Liver (tissue), 9 donors: Measurements from ENCODE around the gene RAB31. TPM values are rescaled to one million over a fixed set of nuclear protein-coding genes. Genes with fewer than 3 reads are reported as not detected.
"Not testable (repeated sequence)": the region's sequence is repeated elsewhere in the genome, so short reads cannot be mapped to it uniquely, and the experiment has no call there.

Source experiments
- DNase-seq: peaks from one replicate; pipeline ENCODE4 v3.0.0-alpha.2; 2017; ENCODE audit warnings: low spot score
- H3K27ac ChIP-seq, 2 donors: one replicate each; pipeline ENCODE4 v1.7.0; 2013; ENCODE audit warnings: inconsistent platforms in 2 of 2, low read length in 2 of 2, control low read depth in 1 of 2, low read depth in 1 of 2, mild to moderate bottlenecking in 1 of 2
- H3K27me3 ChIP-seq, 4 donors: one replicate each; pipeline versions ENCODE4 v1.6.1 to v1.7.0; 2013; ENCODE audit warnings: low read length in 3 of 4, inconsistent platforms in 1 of 4, mild to moderate bottlenecking in 1 of 4, moderate library complexity in 1 of 4; ENCODE audit not compliant: control insufficient read depth in 4 of 4, insufficient read depth in 4 of 4
- H3K36me3 ChIP-seq, 4 donors: one replicate each; pipeline versions ENCODE4 v1.6.1 to v1.7.0; 2013; ENCODE audit warnings: low read length in 3 of 4, mild to moderate bottlenecking in 3 of 4, low read depth in 1 of 4, moderate library complexity in 1 of 4; ENCODE audit not compliant: control insufficient read depth in 4 of 4, insufficient read depth in 3 of 4
- H3K4me1 ChIP-seq, 4 donors: one replicate each; pipeline versions ENCODE4 v1.6.1 to v1.7.0; 2013; ENCODE audit warnings: low read length in 3 of 4, mild to moderate bottlenecking in 3 of 4, moderate library complexity in 1 of 4; ENCODE audit not compliant: control insufficient read depth in 4 of 4, insufficient read depth in 4 of 4
- H3K4me3 ChIP-seq, 3 donors: one replicate each; pipeline versions ENCODE4 v1.6.1 to v1.7.0; 2013; ENCODE audit warnings: low read length in 3 of 3, control low read depth in 1 of 3, low read depth in 1 of 3, mild to moderate bottlenecking in 1 of 3
- H3K9ac ChIP-seq, 2 donors: one replicate each; pipeline ENCODE4 v1.7.0; 2013; ENCODE audit warnings: low read length in 2 of 2, mild to moderate bottlenecking in 2 of 2, moderate library complexity in 2 of 2, control low read depth in 1 of 2, low read depth in 1 of 2
- H3K9me3 ChIP-seq, 4 donors: one replicate each; pipeline versions ENCODE4 v1.6.1 to v1.7.0; 2013; ENCODE audit warnings: low read length in 3 of 4; ENCODE audit not compliant: control insufficient read depth in 4 of 4
- ATF3 ChIP-seq: IDR thresholded peaks from 2 replicates; pipeline ENCODE4 v1.6.1; 2016; ENCODE audit warnings: antibody characterized with exemption
- EGR1 ChIP-seq, 2 donors: IDR thresholded peaks; 2 replicates each; pipeline ENCODE4 v1.6.1; 2016 to 2018; ENCODE audit warnings: antibody characterized with exemption in 2 of 2, low read depth in 2 of 2
- FOXA1 ChIP-seq: IDR thresholded peaks from 2 replicates; pipeline ENCODE4 v1.6.1; 2016; ENCODE audit warnings: antibody characterized with exemption
- FOXA2 ChIP-seq: IDR thresholded peaks from 2 replicates; pipeline ENCODE4 v1.6.1; 2016; ENCODE audit warnings: antibody characterized with exemption
- GABPA ChIP-seq, 2 donors: IDR thresholded peaks in 1 of 2; conservative IDR thresholded peaks in 1 of 2; 2 replicates each; pipeline ENCODE4 v1.6.1; 2016; ENCODE audit warnings: antibody characterized with exemption in 2 of 2, mild to moderate bottlenecking in 1 of 2, moderate library complexity in 1 of 2
- HNF4A ChIP-seq, 2 donors: conservative IDR thresholded peaks; 2 replicates each; pipeline ENCODE4 v1.6.1; 2016; ENCODE audit warnings: antibody characterized with exemption in 2 of 2, mild to moderate bottlenecking in 2 of 2
- HNF4G ChIP-seq: IDR thresholded peaks from 2 replicates; pipeline ENCODE4 v1.6.1; 2016; ENCODE audit warnings: antibody characterized with exemption
- JUND ChIP-seq, 2 donors: IDR thresholded peaks; 2 replicates each; pipeline ENCODE4 v1.6.1; 2016; ENCODE audit warnings: antibody characterized with exemption in 2 of 2
- NR2F2 ChIP-seq: IDR thresholded peaks from 2 replicates; pipeline ENCODE4 v1.6.1; 2016; ENCODE audit warnings: antibody characterized with exemption
- RAD21 ChIP-seq, 2 donors: IDR thresholded peaks; 2 replicates each; pipeline ENCODE4 v1.6.1; 2016; ENCODE audit warnings: antibody characterized with exemption in 2 of 2, mild to moderate bottlenecking in 2 of 2
- REST ChIP-seq: IDR thresholded peaks from 2 replicates; pipeline ENCODE4 v1.6.1; 2016; ENCODE audit warnings: antibody characterized with exemption, mild to moderate bottlenecking
- RXRA ChIP-seq, 2 donors: IDR thresholded peaks; 2 replicates each; pipeline ENCODE4 v1.6.1; 2017 to 2018; ENCODE audit warnings: antibody characterized with exemption in 2 of 2, mild to moderate bottlenecking in 1 of 2
- SP1 ChIP-seq: IDR thresholded peaks from 2 replicates; pipeline ENCODE4 v1.6.1; 2018; ENCODE audit warnings: antibody characterized with exemption, mild to moderate bottlenecking
- TAF1 ChIP-seq: conservative IDR thresholded peaks from 2 replicates; pipeline ENCODE4 v1.6.1; 2016; ENCODE audit warnings: antibody characterized with exemption, mild to moderate bottlenecking
- YY1 ChIP-seq: IDR thresholded peaks from 2 replicates; pipeline ENCODE4 v1.6.1; 2016; ENCODE audit warnings: antibody characterized with exemption, mild to moderate bottlenecking
- ZBTB33 ChIP-seq: IDR thresholded peaks from 2 replicates; pipeline ENCODE4 v1.6.1; 2016; ENCODE audit warnings: antibody characterized with exemption
- WGBS: extraction: QIAGEN DNeasy Blood & Tissue Kit; methylation state at CpG from one replicate; pipeline ENCODE4 v1.1.7; 2013; 5-methylcytosine and 5-hydroxymethylcytosine counted together
- polyA plus RNA-seq, 2 donors: library from polyadenylated mRNA; stranded (reverse) in 1 of 2; unstranded in 1 of 2; fragments of 200-250 nt in 1 of 2; fragments of >200 nt in 1 of 2; fragmentation: Nextera tagmentation in 1 of 2; extraction: Ambion mirVana in 1 of 2; gene quantifications; one replicate each; pipeline versions ENCODE4 v1.2.1 to v1.2.3, GENCODE V29; 2013 to 2015
- total RNA-seq, 2 donors: library from RNA; depleted of rRNA; stranded (reverse); fragments of >200 nt; gene quantifications; one replicate each; pipeline ENCODE4 v1.2.3, GENCODE V29; 2014
- TF ChIP-seq, protein P1 (sequence below): IDR thresholded peaks from 2 replicates; pipeline ENCODE4 v1.6.1; 2016; ENCODE audit warnings: antibody characterized with exemption
- TF ChIP-seq, protein P2 (sequence below): fragments of 150-350 bp; IDR thresholded peaks from 2 replicates; pipeline ENCODE4 v1.5.1; 2017; ENCODE audit warnings: improper control_type of control experiment, low read depth, low read length; ENCODE audit not compliant: missing input control
- donor health status: healthy.
- donor health status: healthy.
- donor health status: healthy.
- donor health status: healthy.
- donor health status: healthy.

Gene RAB31
- total and polyA plus RNA-seq, 4 donors = 3.6 to 12.8 (median 9.7) TPM

- Histone ChIP-seq H3K27ac (peak overlapping the region; percentile 56 to 69), H3K9me3 (no peaks in the 10 kb centered on the region), H3K36me3 (no peaks in the 10 kb centered on the region), H3K9ac (no peak overlapping the region), H3K4me3 (no peak overlapping the region), H3K27me3 (no peaks in the 10 kb centered on the region), H3K4me1 (peaks cover 0 to 10% (median 8%) of the 10 kb centered on the region in 4 donors)
- no peak for DNase-seq
- WGBS = 38% methylated on average over 8 of the region's 8 CpGs
- no peak for TF ChIP-seq REST
- TF ChIP-seq FOXA2 = no peak
- peak; percentile 49 for TF ChIP-seq NR2F2
- no peak for TF ChIP-seq GABPA (IDR thresholded peaks at IDR 0.05 in 1 of 2, conservative IDR thresholded peaks at IDR 0.05 in 1 of 2)
- peak; percentile 77 for TF ChIP-seq RAD21 (IDR thresholded peaks at IDR 0.05)
- TF ChIP-seq HNF4G = no peak
- TF ChIP-seq, protein P1, sequence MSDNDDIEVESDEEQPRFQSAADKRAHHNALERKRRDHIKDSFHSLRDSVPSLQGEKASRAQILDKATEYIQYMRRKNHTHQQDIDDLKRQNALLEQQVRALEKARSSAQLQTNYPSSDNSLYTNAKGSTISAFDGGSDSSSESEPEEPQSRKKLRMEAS = no peak
- no peak for TF ChIP-seq ZBTB33
- TF ChIP-seq ATF3 = no peak
- no peak for TF ChIP-seq FOXA1
- TF ChIP-seq JUND (IDR thresholded peaks at IDR 0.05) = no peak
- TF ChIP-seq YY1 = peak; percentile 12
- TF ChIP-seq EGR1 (IDR thresholded peaks at IDR 0.05; ENCODE audit: low read depth in 2 of 2) = no peak
- peak in 1 of 2 donors; percentile 77 for TF ChIP-seq RXRA (IDR thresholded peaks at IDR 0.05)
- TF ChIP-seq, protein P2, sequence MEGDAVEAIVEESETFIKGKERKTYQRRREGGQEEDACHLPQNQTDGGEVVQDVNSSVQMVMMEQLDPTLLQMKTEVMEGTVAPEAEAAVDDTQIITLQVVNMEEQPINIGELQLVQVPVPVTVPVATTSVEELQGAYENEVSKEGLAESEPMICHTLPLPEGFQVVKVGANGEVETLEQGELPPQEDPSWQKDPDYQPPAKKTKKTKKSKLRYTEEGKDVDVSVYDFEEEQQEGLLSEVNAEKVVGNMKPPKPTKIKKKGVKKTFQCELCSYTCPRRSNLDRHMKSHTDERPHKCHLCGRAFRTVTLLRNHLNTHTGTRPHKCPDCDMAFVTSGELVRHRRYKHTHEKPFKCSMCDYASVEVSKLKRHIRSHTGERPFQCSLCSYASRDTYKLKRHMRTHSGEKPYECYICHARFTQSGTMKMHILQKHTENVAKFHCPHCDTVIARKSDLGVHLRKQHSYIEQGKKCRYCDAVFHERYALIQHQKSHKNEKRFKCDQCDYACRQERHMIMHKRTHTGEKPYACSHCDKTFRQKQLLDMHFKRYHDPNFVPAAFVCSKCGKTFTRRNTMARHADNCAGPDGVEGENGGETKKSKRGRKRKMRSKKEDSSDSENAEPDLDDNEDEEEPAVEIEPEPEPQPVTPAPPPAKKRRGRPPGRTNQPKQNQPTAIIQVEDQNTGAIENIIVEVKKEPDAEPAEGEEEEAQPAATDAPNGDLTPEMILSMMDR = peak; percentile 28
- peak in 1 of 2 donors; percentile 69 for TF ChIP-seq HNF4A (conservative IDR thresholded peaks at IDR 0.05)
- no peak for TF ChIP-seq TAF1
- no peak for TF ChIP-seq SP1
Observed at GRCh38 chr18:9673296-9674251, 34.5 kb upstream of the RAB31 start.

GRCh38 chr18:9678216-9678615 is 29.9 kb upstream of the RAB31 start:
- not testable (repeated sequence) for H3K4me3 ChIP-seq, H3K9me3 ChIP-seq, H3K27ac ChIP-seq, H3K9ac ChIP-seq, DNase-seq, H3K27me3 ChIP-seq, H3K36me3 ChIP-seq, H3K4me1 ChIP-seq
- WGBS = 94% methylated on average over 5 of the region's 5 CpGs
